ENCODE data around the gene CNPY1. TPM values are rescaled to one million over a fixed set of nuclear protein-coding genes. Genes with fewer than 3 reads are reported as not detected.

CNPY1 gene
- total and polyA plus RNA-seq, 9 of the 15 experiments (the other 6 are each of a cell fraction or from before 2014, with no cell fraction given) = not detected

DNA sequence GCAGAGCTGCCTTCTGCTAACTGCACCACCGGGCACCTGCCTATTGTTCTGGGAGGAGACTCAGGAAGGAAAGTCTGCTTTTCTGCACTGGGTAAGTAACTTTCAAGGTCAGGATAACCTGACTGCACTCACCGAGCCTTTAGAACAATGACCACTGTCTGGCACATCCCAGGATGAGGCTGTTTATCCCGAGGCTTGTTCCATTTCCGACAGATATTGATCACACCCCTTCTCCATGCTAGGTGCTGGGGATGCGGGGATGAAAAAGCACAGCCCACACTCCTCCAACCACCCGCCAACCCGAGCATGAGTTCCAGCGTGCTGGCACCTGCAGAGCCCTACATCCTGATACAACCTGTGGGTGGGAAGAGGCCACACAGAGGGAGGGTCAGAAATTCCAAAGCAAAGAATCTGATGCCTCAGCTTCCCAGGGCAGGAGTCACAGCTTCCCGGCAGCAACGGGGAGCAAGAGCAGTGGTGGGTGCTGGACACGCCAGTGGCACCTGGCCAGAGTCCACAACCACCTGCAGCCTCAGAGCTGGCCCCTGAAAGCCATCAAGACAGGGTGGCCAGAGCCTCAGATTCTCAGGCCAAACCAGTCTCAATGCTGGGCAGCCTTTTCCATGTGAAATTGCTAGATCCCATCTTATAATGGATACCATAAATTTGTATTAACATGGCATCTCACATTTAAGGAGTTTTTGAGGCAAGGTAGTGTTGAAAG lies 34.9 kb upstream of the CNPY1 start (continued):
- TF ChIP-seq WHSC1 (IDR thresholded peaks at IDR 0.05; ENCODE audit: low read length) = no peak
- no peak for TF ChIP-seq L3MBTL2 (IDR thresholded peaks at IDR 0.05)
- no peak for TF ChIP-seq CC2D1A (IDR thresholded peaks at IDR 0.05)

DNA sequence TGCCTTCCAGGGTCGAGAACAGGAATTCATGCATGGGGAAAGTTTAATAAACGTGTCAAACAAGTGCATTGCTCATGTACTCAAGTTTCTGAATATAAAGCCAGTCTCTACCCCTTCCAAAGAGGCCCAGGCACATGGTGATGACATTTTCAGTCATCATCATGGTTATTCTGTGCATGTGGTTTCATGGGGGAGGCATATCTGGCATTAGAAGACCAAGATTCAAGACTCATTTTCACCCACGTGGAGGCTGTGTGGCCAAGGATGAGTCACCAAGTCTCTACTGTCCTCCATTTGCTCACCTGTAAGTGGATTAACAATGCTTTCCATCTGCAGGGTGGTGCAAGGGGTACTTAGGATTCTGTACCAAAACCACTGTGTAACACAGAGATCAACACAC lies 34.0 kb upstream of the CNPY1 start:
- in situ Hi-C loops (cut with MboI) = no loop called here
- Histone ChIP-seq H3K36me3 (ENCODE audit: control insufficient read depth, insufficient read depth, low read length) (no peaks in the 10 kb centered on the region), H2AFZ (ENCODE audit: low read depth, low read length) (no peak overlapping the region), H3K4me3 (no peak overlapping the region), H3K9me3 (replicated peaks; ENCODE audit: control insufficient read depth, insufficient read depth, low read depth, low read length) (no peaks in the 10 kb centered on the region), H3K79me2 (ENCODE audit: control insufficient read depth, insufficient read depth, low read length) (no peaks in the 10 kb centered on the region), H3K4me1 (replicated peaks in 1 of 2; ENCODE audit: control insufficient read depth in 2 of 2, insufficient read depth in 2 of 2, low read length in 2 of 2) (peaks cover 6 to 8% of the 10 kb centered on the region in 2 experiments; a peak in 3 of 5 replicates), H4K20me1 (replicated peaks; ENCODE audit: control insufficient read depth, insufficient read depth, low read length) (peaks cover 3% of the 10 kb centered on the region; the same call in 1 of the 2 replicates), H3K9me1 (ENCODE audit: control insufficient read depth, insufficient read depth, low read length) (no peaks in the 10 kb centered on the region), H3K27me3 (ENCODE audit: control insufficient read depth in 2 of 2, insufficient read depth in 2 of 2, low read length in 2 of 2) (peaks cover 41 to 90% of the 10 kb centered on the region in 2 experiments), H3K27ac (ENCODE audit: extremely low read depth, low read depth, low read length) (no peak overlapping the region), H3K9ac (ENCODE audit: insufficient read depth in 1 of 2, low read depth in 2 of 2, low read length in 2 of 2) (no peak overlapping the region), H3K4me2 (ENCODE audit: insufficient read depth, low read length) (no peak overlapping the region)
- WGBS (ENCODE audit: insufficient coverage, low coverage, missing lambda C conversion rate) = 0% methylated on average over 3 of the region's 3 CpGs
- ATAC-seq (no peak), FAIRE-seq (no peak), DNase-seq (ENCODE audit: extremely low read depth in 1 of 4, low spot score in 3 of 4) (no peak)
- ChIA-PET POLR2A (interaction anchor here (0.6 kb wide), 1 partner anchor 90 kb away, joined by 3 read pairs; no protein-coding TSS in a partner anchor), CTCF (ENCODE audit: low intra/inter-chr PET ratio) (no interaction called here)
- TF ChIP-seq, protein P1, sequence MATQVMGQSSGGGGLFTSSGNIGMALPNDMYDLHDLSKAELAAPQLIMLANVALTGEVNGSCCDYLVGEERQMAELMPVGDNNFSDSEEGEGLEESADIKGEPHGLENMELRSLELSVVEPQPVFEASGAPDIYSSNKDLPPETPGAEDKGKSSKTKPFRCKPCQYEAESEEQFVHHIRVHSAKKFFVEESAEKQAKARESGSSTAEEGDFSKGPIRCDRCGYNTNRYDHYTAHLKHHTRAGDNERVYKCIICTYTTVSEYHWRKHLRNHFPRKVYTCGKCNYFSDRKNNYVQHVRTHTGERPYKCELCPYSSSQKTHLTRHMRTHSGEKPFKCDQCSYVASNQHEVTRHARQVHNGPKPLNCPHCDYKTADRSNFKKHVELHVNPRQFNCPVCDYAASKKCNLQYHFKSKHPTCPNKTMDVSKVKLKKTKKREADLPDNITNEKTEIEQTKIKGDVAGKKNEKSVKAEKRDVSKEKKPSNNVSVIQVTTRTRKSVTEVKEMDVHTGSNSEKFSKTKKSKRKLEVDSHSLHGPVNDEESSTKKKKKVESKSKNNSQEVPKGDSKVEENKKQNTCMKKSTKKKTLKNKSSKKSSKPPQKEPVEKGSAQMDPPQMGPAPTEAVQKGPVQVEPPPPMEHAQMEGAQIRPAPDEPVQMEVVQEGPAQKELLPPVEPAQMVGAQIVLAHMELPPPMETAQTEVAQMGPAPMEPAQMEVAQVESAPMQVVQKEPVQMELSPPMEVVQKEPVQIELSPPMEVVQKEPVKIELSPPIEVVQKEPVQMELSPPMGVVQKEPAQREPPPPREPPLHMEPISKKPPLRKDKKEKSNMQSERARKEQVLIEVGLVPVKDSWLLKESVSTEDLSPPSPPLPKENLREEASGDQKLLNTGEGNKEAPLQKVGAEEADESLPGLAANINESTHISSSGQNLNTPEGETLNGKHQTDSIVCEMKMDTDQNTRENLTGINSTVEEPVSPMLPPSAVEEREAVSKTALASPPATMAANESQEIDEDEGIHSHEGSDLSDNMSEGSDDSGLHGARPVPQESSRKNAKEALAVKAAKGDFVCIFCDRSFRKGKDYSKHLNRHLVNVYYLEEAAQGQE (IDR thresholded peaks at IDR 0.05; ENCODE audit: borderline replicate concordance) = no peak
- TF ChIP-seq, protein P1 (CRISPR knock-in tag; IDR thresholded peaks at IDR 0.05; ENCODE audit: low read depth) = no peak
- TF ChIP-seq, protein P2, sequence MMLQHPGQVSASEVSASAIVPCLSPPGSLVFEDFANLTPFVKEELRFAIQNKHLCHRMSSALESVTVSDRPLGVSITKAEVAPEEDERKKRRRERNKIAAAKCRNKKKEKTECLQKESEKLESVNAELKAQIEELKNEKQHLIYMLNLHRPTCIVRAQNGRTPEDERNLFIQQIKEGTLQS (IDR thresholded peaks at IDR 0.05) = peak; percentile 42
- TF ChIP-seq, protein P2 (CRISPR knock-in tag; conservative IDR thresholded peaks at IDR 0.05) = no peak
- TF ChIP-seq CEBPG (CRISPR knock-in tag; IDR thresholded peaks at IDR 0.05) (no peak), CEBPG (tag; conservative IDR thresholded peaks at IDR 0.05 in 1 of 2, IDR thresholded peaks at IDR 0.05 in 1 of 2) (0 out of 4 replicates have a peak, but pooled peaks of 1 of the 2 experiments have one; percentile 12)
- intact Hi-C loops (cut with micrococcal nuclease) = no loop called here
- no TSS peak for BruUV-seq (replicated peaks)

All from K562 (cell line).